SJSA1 (cell line): ENCODE measurements around the gene KRTAP6-3. TPM values are rescaled to one million over a fixed set of nuclear protein-coding genes. Genes with fewer than 3 reads are reported as not detected.

Experiments used
- DNase-seq, 2 experiments: peaks; one replicate each; pipeline ENCODE4 v3.0.0-alpha.2; 2015 to 2020; ENCODE audit warnings: low spot score in 2 of 2, low read depth in 1 of 2
- H3K27ac ChIP-seq: fragments of 250-450 bp; sonication (Bioruptor Pico); 2 replicates; pipeline ENCODE4 v1.5.1; 2020; ENCODE audit warnings: mild to moderate bottlenecking, moderate library complexity
- H3K27me3 ChIP-seq: fragments of 250-450 bp; sonication (Bioruptor Pico); replicated peaks from 2 replicates; pipeline ENCODE4 v1.5.1; 2020; ENCODE audit warnings: mild to moderate bottlenecking, moderate library complexity
- H3K36me3 ChIP-seq: fragments of 250-450 bp; sonication (Bioruptor Pico); 2 replicates; pipeline ENCODE4 v1.5.1; 2020; ENCODE audit warnings: mild to moderate bottlenecking
- H3K4me1 ChIP-seq: fragments of 250-450 bp; sonication (Bioruptor Pico); replicated peaks from 2 replicates; pipeline ENCODE4 v1.6.1; 2021; ENCODE audit warnings: mild to moderate bottlenecking
- H3K4me3 ChIP-seq: fragments of 250-450 bp; sonication (Bioruptor Pico); 2 replicates; pipeline ENCODE4 v1.5.1; 2020; ENCODE audit warnings: mild to moderate bottlenecking
- H3K9me3 ChIP-seq: fragments of 250-450 bp; sonication (Bioruptor Pico); replicated peaks from 2 replicates; pipeline ENCODE4 v1.5.1; 2020; ENCODE audit warnings: mild to moderate bottlenecking
- total RNA-seq: library from RNA; depleted of rRNA; stranded (reverse); fragments of >200 nt; shearing (Covaris generic); gene quantifications from 2 replicates; pipeline ENCODE4 v1.2.3, GENCODE V29; 2014; rRNA removed

KRTAP6-3 gene
- total RNA-seq: not detected in 2 replicates

- no peaks in the 10 kb centered on the region for H3K4me1 ChIP-seq
- H3K27ac ChIP-seq: no peak within 1 kb of the TSS
- H3K4me3 ChIP-seq: no peak within 1 kb of the TSS
- H3K9me3 ChIP-seq: no peaks in the 10 kb centered on the region
- H3K36me3 ChIP-seq: no peaks in the 10 kb centered on the region
- no peak for DNase-seq
- no peaks in the 10 kb centered on the region for H3K27me3 ChIP-seq
These were observed at the start of gene KRTAP6-3 for GRCh38 chr21:30592140-30592539. KRTAP6-3 (plus strand) TSS chr21:30592440; CDS start chr21:30592446, 6 bp downstream.

GRCh38 chr21:30552782-30553181, 39.5 kb upstream of the KRTAP6-3 start:
- Histone ChIP-seq H3K27ac (no peak overlapping the region), H3K9me3 (no peaks in the 10 kb centered on the region), H3K27me3 (no peaks in the 10 kb centered on the region), H3K4me3 (no peak overlapping the region), H3K4me1 (no peaks in the 10 kb centered on the region), H3K36me3 (no peaks in the 10 kb centered on the region)
- no peak for DNase-seq

GRCh38 chr21:30555095-30555494, 37.1 kb upstream of the KRTAP6-3 start:
- Histone ChIP-seq H3K9me3 (no peaks in the 10 kb centered on the region), H3K27me3 (no peaks in the 10 kb centered on the region), H3K4me3 (no peak overlapping the region), H3K27ac (no peak overlapping the region), H3K4me1 (no peaks in the 10 kb centered on the region), H3K36me3 (no peaks in the 10 kb centered on the region)
- no peak for DNase-seq

- H3K27me3 ChIP-seq: no peaks in the 10 kb centered on the region
- no peak within 1 kb of the TSS for H3K27ac ChIP-seq
- H3K4me1 ChIP-seq: no peaks in the 10 kb centered on the region
- no peaks in the 10 kb centered on the region for H3K36me3 ChIP-seq
- no peak within 1 kb of the TSS for H3K4me3 ChIP-seq
- no peaks in the 10 kb centered on the region for H3K9me3 ChIP-seq
- DNase-seq: no peak
These were observed 30.9 kb upstream of the KRTAP6-3 start, which contains the start of gene KRTAP19-7 for GRCh38 chr21:30561264-30561895. KRTAP19-7 (minus strand) TSS chr21:30561314; CDS start chr21:30561289, 25 bp downstream.

GRCh38 chr21:30561957-30562356, 30.3 kb upstream of the KRTAP6-3 start:
- no peak for DNase-seq
- H3K4me3 ChIP-seq: no peak overlapping the region
- H3K4me1 ChIP-seq: no peaks in the 10 kb centered on the region
- no peak overlapping the region for H3K27ac ChIP-seq
- no peaks in the 10 kb centered on the region for H3K9me3 ChIP-seq
- no peaks in the 10 kb centered on the region for H3K36me3 ChIP-seq
- no peaks in the 10 kb centered on the region for H3K27me3 ChIP-seq

GRCh38 chr21:30563072-30563471, 29.2 kb upstream of the KRTAP6-3 start:
- no peaks in the 10 kb centered on the region for H3K27me3 ChIP-seq
- H3K36me3 ChIP-seq: no peaks in the 10 kb centered on the region
- no peaks in the 10 kb centered on the region for H3K9me3 ChIP-seq
- H3K4me1 ChIP-seq: no peaks in the 10 kb centered on the region
- no peak for DNase-seq
- no peak overlapping the region for H3K27ac ChIP-seq
- no peak overlapping the region for H3K4me3 ChIP-seq

- DNase-seq: no peak
- Histone ChIP-seq H3K36me3 (no peaks in the 10 kb centered on the region), H3K9me3 (no peaks in the 10 kb centered on the region), H3K4me3 (no peak overlapping the region), H3K27me3 (no peaks in the 10 kb centered on the region), H3K4me1 (no peaks in the 10 kb centered on the region), H3K27ac (no peak overlapping the region)
These were observed 28.6 kb upstream of the KRTAP6-3 start for GRCh38 chr21:30563630-30564029.

GRCh38 chr21:30567617-30568016, 24.6 kb upstream of the KRTAP6-3 start:
- Histone ChIP-seq H3K4me1 (no peaks in the 10 kb centered on the region), H3K27ac (no peak overlapping the region), H3K9me3 (no peaks in the 10 kb centered on the region), H3K4me3 (no peak overlapping the region), H3K36me3 (no peaks in the 10 kb centered on the region), H3K27me3 (no peaks in the 10 kb centered on the region)
- DNase-seq: no peak

- H3K27ac ChIP-seq: no peak overlapping the region
- DNase-seq: no peak
These were observed 14.5 kb upstream of the KRTAP6-3 start for GRCh38 chr21:30577766-30578165.

GRCh38 chr21:30579346-30579745, 12.9 kb upstream of the KRTAP6-3 start:
- no peak overlapping the region for H3K27ac ChIP-seq
- H3K36me3 ChIP-seq: no peaks in the 10 kb centered on the region
- no peaks in the 10 kb centered on the region for H3K9me3 ChIP-seq
- H3K4me1 ChIP-seq: no peaks in the 10 kb centered on the region
- no peak overlapping the region for H3K4me3 ChIP-seq
- H3K27me3 ChIP-seq: no peaks in the 10 kb centered on the region
- DNase-seq: no peak

More at GRCh38 chr21:30577766-30578165, 14.5 kb upstream of the KRTAP6-3 start:
- no peak overlapping the region for H3K4me3 ChIP-seq
- H3K27me3 ChIP-seq: no peaks in the 10 kb centered on the region
- H3K36me3 ChIP-seq: no peaks in the 10 kb centered on the region
- no peaks in the 10 kb centered on the region for H3K9me3 ChIP-seq
- H3K4me1 ChIP-seq: no peaks in the 10 kb centered on the region

GRCh38 chr21:30580132-30580531, 12.1 kb upstream of the KRTAP6-3 start:
- no peaks in the 10 kb centered on the region for H3K36me3 ChIP-seq
- no peaks in the 10 kb centered on the region for H3K27me3 ChIP-seq
- H3K9me3 ChIP-seq: no peaks in the 10 kb centered on the region
- H3K4me3 ChIP-seq: no peak overlapping the region
- no peak for DNase-seq
- H3K4me1 ChIP-seq: no peaks in the 10 kb centered on the region
- no peak overlapping the region for H3K27ac ChIP-seq

- H3K36me3 ChIP-seq: no peaks in the 10 kb centered on the region
- H3K4me3 ChIP-seq: no peak overlapping the region
- no peak for DNase-seq
- H3K4me1 ChIP-seq: no peaks in the 10 kb centered on the region
- H3K27me3 ChIP-seq: no peaks in the 10 kb centered on the region
- no peaks in the 10 kb centered on the region for H3K9me3 ChIP-seq
- no peak overlapping the region for H3K27ac ChIP-seq
These were observed 9.4 kb upstream of the KRTAP6-3 start for GRCh38 chr21:30582870-30583269.

- Histone ChIP-seq H3K27me3 (no peaks in the 10 kb centered on the region), H3K36me3 (no peaks in the 10 kb centered on the region), H3K4me3 (no peak within 1 kb of the TSS), H3K4me1 (no peaks in the 10 kb centered on the region), H3K9me3 (no peaks in the 10 kb centered on the region), H3K27ac (no peak within 1 kb of the TSS)
- no peak for DNase-seq
These were observed 1.9 kb upstream of the KRTAP6-3 start, which contains the start of gene KRTAP22-2 for GRCh38 chr21:30590297-30590696. KRTAP22-2 (minus strand) TSS chr21:30590397.

GRCh38 chr21:30598802-30599201, 6.6 kb downstream of the KRTAP6-3 start, which contains the start of gene KRTAP6-2:
KRTAP6-2 (minus strand) TSS chr21:30598902; CDS start chr21:30598874, 28 bp downstream.
- H3K27me3 ChIP-seq: no peaks in the 10 kb centered on the region
- no peak for DNase-seq
- no peaks in the 10 kb centered on the region for H3K9me3 ChIP-seq
- no peaks in the 10 kb centered on the region for H3K4me1 ChIP-seq
- H3K36me3 ChIP-seq: no peaks in the 10 kb centered on the region
- H3K4me3 ChIP-seq: no peak within 1 kb of the TSS
- no peak within 1 kb of the TSS for H3K27ac ChIP-seq

GRCh38 chr21:30600787-30601186, 8.5 kb downstream of the KRTAP6-3 start, which contains the start of gene KRTAP22-1:
KRTAP22-1 (plus strand) TSS chr21:30601087.
- no peaks in the 10 kb centered on the region for H3K36me3 ChIP-seq
- H3K27me3 ChIP-seq: no peaks in the 10 kb centered on the region
- DNase-seq: no peak
- no peak within 1 kb of the TSS for H3K4me3 ChIP-seq
- no peaks in the 10 kb centered on the region for H3K4me1 ChIP-seq
- H3K9me3 ChIP-seq: no peaks in the 10 kb centered on the region
- no peak within 1 kb of the TSS for H3K27ac ChIP-seq
